Skeletal muscle tissue (tissue), 4 donors: ENCODE data around the gene GCSAML. TPM values are rescaled to one million over a fixed set of nuclear protein-coding genes. Genes with fewer than 3 reads are reported as not detected.

Experiments used
- H3K27ac ChIP-seq: one replicate; pipeline ENCODE4 v1.7.0; 2013; ENCODE audit warnings: mild to moderate bottlenecking, low read depth, low read length, inconsistent platforms
- H3K27me3 ChIP-seq, 3 donors: one replicate each; pipeline ENCODE4 v1.7.0; 2013; ENCODE audit warnings: low read length in 3 of 3; ENCODE audit not compliant: control insufficient read depth in 3 of 3, insufficient read depth in 3 of 3
- H3K36me3 ChIP-seq, 3 donors: one replicate each; pipeline ENCODE4 v1.7.0; 2013; ENCODE audit warnings: low read length in 3 of 3; ENCODE audit not compliant: control insufficient read depth in 3 of 3, insufficient read depth in 3 of 3
- H3K4me1 ChIP-seq, 3 donors: one replicate each; pipeline ENCODE4 v1.7.0; 2013; ENCODE audit warnings: low read length in 3 of 3, mild to moderate bottlenecking in 3 of 3; ENCODE audit not compliant: control insufficient read depth in 3 of 3, insufficient read depth in 3 of 3
- H3K4me3 ChIP-seq, 3 donors: one replicate each; pipeline ENCODE4 v1.7.0; 2013; ENCODE audit warnings: low read length in 3 of 3
- H3K9ac ChIP-seq, 3 donors: one replicate each; pipeline ENCODE4 v1.7.0; 2013; ENCODE audit warnings: low read length in 3 of 3, mild to moderate bottlenecking in 3 of 3, moderate library complexity in 2 of 3, low read depth in 1 of 3
- H3K9me3 ChIP-seq, 3 donors: one replicate each; pipeline ENCODE4 v1.7.0; 2013; ENCODE audit warnings: low read length in 3 of 3; ENCODE audit not compliant: control insufficient read depth in 3 of 3
- total RNA-seq: library from RNA; depleted of rRNA; stranded (reverse); fragments of >200 nt; gene quantifications from one replicate; pipeline ENCODE4 v1.2.3, GENCODE V29; 2014
- donor health status: Osteomylitis.

The GCSAML gene
- total RNA-seq, 1 donor from 2014 or later: 0.52 TPM

DNA sequence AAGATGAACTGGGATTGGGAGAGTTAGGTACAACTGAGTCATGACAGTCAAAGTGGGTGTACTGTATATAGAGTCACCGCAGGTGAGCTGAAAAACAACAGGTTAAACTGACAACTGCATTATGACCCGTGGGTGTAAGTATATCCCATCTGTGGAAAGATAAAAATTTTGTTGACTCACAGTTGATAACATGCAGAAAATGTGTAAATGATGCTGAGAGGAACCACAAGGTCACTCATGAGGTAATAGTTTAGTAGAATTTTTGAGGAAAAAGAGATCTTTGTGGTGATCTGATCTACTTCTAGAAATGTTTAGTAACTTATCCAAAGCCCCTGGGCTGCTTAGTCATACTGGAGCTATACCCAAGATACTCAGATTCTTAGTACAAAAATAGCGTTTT is 13.5 kb upstream of the GCSAML start:
- H3K4me1 ChIP-seq: no peaks in the 10 kb centered on the region
- no peak overlapping the region for H3K9ac ChIP-seq
- H3K36me3 ChIP-seq: no peaks in the 10 kb centered on the region
- no peaks in the 10 kb centered on the region for H3K9me3 ChIP-seq
- H3K27me3 ChIP-seq: no peaks in the 10 kb centered on the region
- H3K27ac ChIP-seq: no peak overlapping the region
- H3K4me3 ChIP-seq: no peak overlapping the region

DNA sequence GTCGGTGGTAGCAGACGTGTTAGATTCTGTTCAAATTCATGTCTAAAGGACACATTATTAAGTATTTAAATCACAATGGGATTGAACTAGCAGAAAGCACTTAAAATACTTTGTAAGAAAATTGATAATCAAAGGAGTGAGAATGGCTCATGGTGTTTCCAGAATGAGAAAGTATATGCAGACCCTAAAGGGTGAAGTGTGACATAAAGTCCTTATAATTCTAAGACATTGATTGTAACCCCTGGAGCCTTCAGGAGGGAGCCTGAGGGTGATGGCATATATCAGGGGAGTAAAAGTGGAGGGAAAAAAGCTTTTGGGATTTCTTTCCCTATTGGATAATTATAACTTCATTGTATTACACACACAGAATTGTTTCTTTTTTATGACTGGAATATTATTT is 12.6 kb upstream of the GCSAML start, which contains the start of gene OR2C3:
Gene OR2C3, minus strand, starts transcription at position 101 of the 400 bp plus-strand sequence. CDS start 3,929 bp downstream, outside the sequence.
- H3K9ac ChIP-seq: no peak within 1 kb of the TSS
- no peaks in the 10 kb centered on the region for H3K36me3 ChIP-seq
- no peaks in the 10 kb centered on the region for H3K9me3 ChIP-seq
- no peak within 1 kb of the TSS for H3K27ac ChIP-seq
- no peak within 1 kb of the TSS for H3K4me3 ChIP-seq
- H3K27me3 ChIP-seq: no peaks in the 10 kb centered on the region
- no peaks in the 10 kb centered on the region for H3K4me1 ChIP-seq

DNA sequence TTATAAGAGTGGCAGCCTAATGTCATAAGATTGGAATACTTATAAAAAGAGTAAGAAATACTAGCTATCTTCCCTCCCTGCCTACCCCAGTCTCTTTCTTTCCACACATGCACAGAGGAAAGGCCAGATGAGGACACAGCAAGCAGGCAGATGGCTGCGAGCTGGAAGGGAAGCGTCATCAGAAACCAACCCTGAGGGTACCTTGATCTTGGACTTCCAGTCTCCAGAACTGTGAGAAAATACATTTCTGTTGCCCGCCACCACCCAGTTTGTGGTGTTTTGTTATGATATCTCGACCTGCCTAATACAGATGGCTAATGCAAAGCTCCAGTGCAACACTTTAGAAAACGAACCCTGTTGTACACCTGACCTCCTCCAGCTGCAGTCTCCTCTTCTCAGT is 10.4 kb upstream of the GCSAML start:
- no peaks in the 10 kb centered on the region for H3K4me1 ChIP-seq
- H3K27me3 ChIP-seq: no peaks in the 10 kb centered on the region
- no peak overlapping the region for H3K4me3 ChIP-seq
- no peaks in the 10 kb centered on the region for H3K36me3 ChIP-seq
- H3K9ac ChIP-seq: no peak overlapping the region
- H3K9me3 ChIP-seq: no peaks in the 10 kb centered on the region
- no peak overlapping the region for H3K27ac ChIP-seq

DNA sequence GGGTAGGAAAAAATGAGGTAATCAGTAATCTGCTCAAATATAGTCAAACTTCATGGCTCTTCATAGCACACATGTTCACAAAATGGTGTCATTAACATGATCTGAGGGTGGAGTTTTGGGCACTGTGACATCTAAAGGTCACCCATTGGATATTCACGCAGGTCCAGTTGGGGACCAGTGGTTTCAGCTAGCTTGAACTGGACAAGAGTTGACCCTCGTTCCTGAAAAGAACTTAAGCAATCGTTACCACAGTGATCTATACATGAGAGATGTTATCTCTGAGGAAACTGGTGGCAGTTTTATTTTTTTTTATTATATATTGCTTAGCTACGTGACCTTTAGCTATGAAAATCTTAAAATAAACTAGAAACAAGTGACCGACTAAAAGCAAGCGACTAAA is 9.7 kb upstream of the GCSAML start:
- H3K36me3 ChIP-seq: no peaks in the 10 kb centered on the region
- no peaks in the 10 kb centered on the region for H3K27me3 ChIP-seq
- no peaks in the 10 kb centered on the region for H3K4me1 ChIP-seq
- H3K9me3 ChIP-seq: no peaks in the 10 kb centered on the region
- no peak overlapping the region for H3K4me3 ChIP-seq
- no peak overlapping the region for H3K9ac ChIP-seq
- no peak overlapping the region for H3K27ac ChIP-seq

DNA sequence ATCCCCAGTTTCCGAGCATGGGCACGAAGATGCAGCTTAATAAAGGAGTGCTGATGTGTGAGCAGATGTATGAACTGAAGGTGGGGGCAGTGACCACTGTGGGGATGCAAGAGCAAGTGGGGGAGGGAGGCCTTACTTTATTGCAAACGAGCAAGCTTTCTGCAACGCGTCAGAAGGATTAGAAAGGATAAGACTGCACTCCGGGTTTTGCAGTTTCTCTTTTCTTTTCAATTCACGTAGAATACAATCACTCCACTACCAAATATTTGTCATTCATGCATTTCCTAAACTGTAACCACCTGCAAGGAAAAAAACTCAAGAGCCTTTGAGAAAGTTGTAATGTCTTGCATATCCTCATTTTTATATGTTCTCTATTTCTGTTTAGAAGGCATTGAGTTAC is 8.4 kb upstream of the GCSAML start:
- Histone ChIP-seq H3K4me1 (no peaks in the 10 kb centered on the region), H3K27ac (no peak overlapping the region), H3K9ac (no peak overlapping the region), H3K9me3 (no peaks in the 10 kb centered on the region), H3K27me3 (no peaks in the 10 kb centered on the region), H3K36me3 (no peaks in the 10 kb centered on the region), H3K4me3 (no peak overlapping the region)

DNA sequence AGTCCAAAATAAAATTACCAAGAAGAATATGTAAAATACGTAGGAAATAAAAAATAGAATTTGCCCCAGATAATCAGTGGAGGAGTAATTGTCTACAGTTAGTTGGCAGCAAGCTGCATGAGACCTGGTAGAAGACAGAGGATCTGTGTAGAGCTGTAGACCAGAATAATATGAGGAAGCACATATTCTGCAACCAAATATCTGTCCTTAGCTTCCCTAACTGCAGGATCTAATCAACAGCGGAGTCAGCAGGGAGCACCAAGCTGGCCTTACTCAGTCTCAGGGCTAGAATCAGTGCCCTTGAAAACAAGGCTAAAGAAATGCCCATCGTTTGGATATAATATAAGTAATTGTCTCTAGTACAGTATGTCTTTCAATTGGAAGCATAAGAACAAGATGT is 6.1 kb upstream of the GCSAML start:
- H3K27ac ChIP-seq: no peak overlapping the region
- H3K9me3 ChIP-seq: no peaks in the 10 kb centered on the region
- H3K27me3 ChIP-seq: no peaks in the 10 kb centered on the region
- H3K9ac ChIP-seq: no peak overlapping the region
- no peaks in the 10 kb centered on the region for H3K36me3 ChIP-seq
- H3K4me1 ChIP-seq: no peaks in the 10 kb centered on the region
- H3K4me3 ChIP-seq: no peak overlapping the region

DNA sequence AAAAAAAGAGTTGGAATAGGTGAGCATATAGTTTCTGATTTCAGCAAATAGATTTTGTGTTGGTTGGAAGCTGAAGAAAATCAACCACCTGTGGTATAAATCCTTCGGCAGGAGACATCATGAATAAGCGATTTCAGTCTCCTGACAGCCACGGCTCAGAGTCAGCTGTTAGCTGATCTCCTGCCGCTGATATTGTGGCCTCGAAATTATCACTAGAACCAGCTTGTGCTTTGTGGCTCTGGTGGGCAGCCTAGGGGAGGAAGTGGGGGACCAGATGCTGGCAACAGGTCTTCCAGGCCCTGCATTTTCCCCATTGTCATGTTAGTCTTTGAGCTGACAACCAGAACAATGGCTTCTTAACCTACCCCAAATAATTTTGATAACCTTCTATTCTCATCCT is 842 bp upstream of the GCSAML start:
- Histone ChIP-seq H3K4me3 (no peak overlapping the region), H3K9ac (no peak overlapping the region), H3K4me1 (no peaks in the 10 kb centered on the region), H3K27ac (no peak overlapping the region), H3K9me3 (peaks cover 0 to 4% (median 0%) of the 10 kb centered on the region in 3 donors), H3K36me3 (no peaks in the 10 kb centered on the region), H3K27me3 (peaks cover 0 to 3% (median 0%) of the 10 kb centered on the region in 3 donors)

DNA sequence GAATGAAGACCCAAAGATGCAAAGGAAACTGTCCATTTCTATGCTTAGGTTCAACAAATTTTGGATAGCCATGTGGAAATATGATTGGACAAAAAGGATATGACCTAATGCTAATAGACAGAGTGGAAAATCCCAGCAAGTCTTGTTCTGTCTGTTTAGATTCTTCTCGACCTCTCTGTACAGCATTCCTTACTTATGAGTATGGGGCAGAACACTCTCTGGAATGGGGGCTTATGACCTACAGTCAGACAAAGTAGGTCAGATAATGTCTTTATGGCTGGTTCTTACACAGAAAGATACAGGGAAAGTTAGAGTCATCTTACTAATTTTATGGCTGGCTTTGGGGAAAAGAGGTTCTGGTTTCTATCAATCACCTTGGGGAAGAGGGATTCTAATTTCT is 2.8 kb downstream of the GCSAML start:
- Histone ChIP-seq H3K4me1 (no peaks in the 10 kb centered on the region), H3K4me3 (no peak overlapping the region), H3K27me3 (peaks cover 0 to 3% (median 0%) of the 10 kb centered on the region in 3 donors), H3K36me3 (no peaks in the 10 kb centered on the region), H3K9me3 (peaks cover 0 to 4% (median 0%) of the 10 kb centered on the region in 3 donors), H3K27ac (no peak overlapping the region), H3K9ac (no peak overlapping the region)

DNA sequence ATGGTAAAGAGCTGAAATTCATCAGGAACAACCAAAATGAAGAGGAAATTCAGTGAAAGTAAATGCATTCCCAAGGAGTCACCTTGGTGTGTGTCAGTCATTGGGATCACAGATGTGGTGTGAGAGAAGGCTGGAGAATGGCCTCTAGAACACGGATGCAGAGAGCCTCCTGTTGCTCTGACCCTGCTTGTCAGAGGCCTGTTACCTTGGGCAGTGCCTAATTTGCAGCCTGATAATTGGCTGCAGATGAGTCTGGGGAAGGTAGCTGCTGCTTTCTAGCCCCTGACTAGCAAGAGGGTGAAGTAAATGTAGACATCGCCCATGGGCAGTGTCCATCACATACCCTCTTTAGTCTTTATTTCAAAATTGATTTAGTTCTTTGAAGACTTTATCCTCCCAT is 3.3 kb downstream of the GCSAML start:
- no peaks in the 10 kb centered on the region for H3K4me1 ChIP-seq
- H3K27ac ChIP-seq: no peak overlapping the region
- no peak overlapping the region for H3K4me3 ChIP-seq
- H3K9ac ChIP-seq: no peak overlapping the region
- H3K9me3 ChIP-seq: peaks cover 0 to 4% (median 0%) of the 10 kb centered on the region in 3 donors
- peaks cover 0 to 3% (median 0%) of the 10 kb centered on the region in 3 donors for H3K27me3 ChIP-seq
- no peaks in the 10 kb centered on the region for H3K36me3 ChIP-seq

DNA sequence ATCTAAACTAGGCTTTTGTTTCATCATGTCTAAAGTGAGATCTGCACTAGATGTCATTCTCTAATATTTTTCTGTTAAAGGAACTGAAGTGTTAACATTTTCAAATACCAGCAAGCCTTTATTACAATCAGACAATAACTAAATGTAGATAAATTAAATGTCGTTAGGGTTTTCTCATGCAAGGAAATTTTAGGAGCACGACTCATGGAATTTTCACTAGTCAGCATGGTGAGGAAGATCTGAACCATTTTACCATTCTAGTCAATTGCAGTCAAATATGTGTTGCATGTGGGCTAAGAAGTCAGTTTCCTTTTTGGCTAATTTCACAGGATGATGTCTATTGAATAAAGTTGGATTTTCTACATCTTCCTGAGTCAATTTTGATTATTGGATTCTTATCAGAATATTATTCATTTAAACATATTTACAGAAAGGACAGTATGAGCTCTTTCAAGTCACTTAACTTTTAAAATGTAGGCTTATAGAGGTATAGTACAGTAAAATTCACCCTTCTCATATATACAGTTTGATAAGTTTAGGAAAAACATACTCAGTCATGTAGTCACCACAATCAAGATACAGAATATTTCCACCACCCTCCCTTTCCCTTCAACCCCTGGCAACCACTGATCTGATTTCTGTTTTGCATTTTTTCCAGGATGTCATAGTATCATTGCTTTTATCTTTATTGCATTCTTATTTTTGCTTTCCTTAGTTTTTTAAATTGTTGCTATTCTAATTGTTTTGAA is 9.2 kb downstream of the GCSAML start:
- no peak overlapping the region for H3K9ac ChIP-seq
- H3K36me3 ChIP-seq: no peaks in the 10 kb centered on the region
- H3K27ac ChIP-seq: no peak overlapping the region
- no peaks in the 10 kb centered on the region for H3K4me1 ChIP-seq
- no peaks in the 10 kb centered on the region for H3K27me3 ChIP-seq
- H3K9me3 ChIP-seq: no peaks in the 10 kb centered on the region
- no peak overlapping the region for H3K4me3 ChIP-seq
